ENCODE results near the gene TSHR. TPM values are rescaled to one million over a fixed set of nuclear protein-coding genes. Genes with fewer than 3 reads are reported as not detected.

TSHR gene
- total and polyA plus RNA-seq, 2 experiments from 2014 or later, result 0.59 to 0.78 TPM

DNA sequence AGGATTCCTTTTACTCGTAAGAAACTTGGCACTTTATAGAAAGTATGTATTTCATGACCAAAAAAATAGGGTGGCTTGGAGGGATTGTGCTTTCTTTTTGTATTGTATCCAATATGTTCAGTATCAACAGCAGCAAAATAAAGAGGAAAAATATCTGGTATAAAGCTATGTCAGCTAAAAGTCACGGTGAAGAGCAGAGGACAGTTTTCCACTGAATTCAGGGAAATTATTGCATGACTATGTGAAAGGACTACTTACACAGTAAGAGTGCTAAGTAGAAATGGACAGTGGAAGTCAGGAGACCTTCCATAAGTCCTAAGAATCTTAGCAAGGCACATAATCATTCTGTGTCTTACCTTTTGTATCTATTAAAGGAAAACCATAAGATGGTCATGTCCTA, 19.3 kb downstream of the TSHR start:
- H3K36me3 ChIP-seq (ENCODE audit: insufficient read depth), result no peaks in the 10 kb centered on the region
- H3K4me1 ChIP-seq (ENCODE audit: insufficient read depth), result no peaks in the 10 kb centered on the region
- peaks cover 5% of the 10 kb centered on the region for H3K27me3 Mint-ChIP-seq (ENCODE audit: insufficient read depth, low read depth, poor library complexity)
- H3K36me3 Mint-ChIP-seq (ENCODE audit: low read depth), result no peaks in the 10 kb centered on the region
- no peaks in the 10 kb centered on the region for H3K9me3 Mint-ChIP-seq
- H3K27me3 ChIP-seq (ENCODE audit: insufficient read depth), result no peaks in the 10 kb centered on the region
- no peaks in the 10 kb centered on the region for H4K20me1 ChIP-seq (replicated peaks; ENCODE audit: insufficient read depth)
- peaks cover 4% of the 10 kb centered on the region; the same call in 1 of the 2 replicates for H3K9me2 ChIP-seq (ENCODE audit: insufficient read depth)
- TF ChIP-seq, protein P1, sequence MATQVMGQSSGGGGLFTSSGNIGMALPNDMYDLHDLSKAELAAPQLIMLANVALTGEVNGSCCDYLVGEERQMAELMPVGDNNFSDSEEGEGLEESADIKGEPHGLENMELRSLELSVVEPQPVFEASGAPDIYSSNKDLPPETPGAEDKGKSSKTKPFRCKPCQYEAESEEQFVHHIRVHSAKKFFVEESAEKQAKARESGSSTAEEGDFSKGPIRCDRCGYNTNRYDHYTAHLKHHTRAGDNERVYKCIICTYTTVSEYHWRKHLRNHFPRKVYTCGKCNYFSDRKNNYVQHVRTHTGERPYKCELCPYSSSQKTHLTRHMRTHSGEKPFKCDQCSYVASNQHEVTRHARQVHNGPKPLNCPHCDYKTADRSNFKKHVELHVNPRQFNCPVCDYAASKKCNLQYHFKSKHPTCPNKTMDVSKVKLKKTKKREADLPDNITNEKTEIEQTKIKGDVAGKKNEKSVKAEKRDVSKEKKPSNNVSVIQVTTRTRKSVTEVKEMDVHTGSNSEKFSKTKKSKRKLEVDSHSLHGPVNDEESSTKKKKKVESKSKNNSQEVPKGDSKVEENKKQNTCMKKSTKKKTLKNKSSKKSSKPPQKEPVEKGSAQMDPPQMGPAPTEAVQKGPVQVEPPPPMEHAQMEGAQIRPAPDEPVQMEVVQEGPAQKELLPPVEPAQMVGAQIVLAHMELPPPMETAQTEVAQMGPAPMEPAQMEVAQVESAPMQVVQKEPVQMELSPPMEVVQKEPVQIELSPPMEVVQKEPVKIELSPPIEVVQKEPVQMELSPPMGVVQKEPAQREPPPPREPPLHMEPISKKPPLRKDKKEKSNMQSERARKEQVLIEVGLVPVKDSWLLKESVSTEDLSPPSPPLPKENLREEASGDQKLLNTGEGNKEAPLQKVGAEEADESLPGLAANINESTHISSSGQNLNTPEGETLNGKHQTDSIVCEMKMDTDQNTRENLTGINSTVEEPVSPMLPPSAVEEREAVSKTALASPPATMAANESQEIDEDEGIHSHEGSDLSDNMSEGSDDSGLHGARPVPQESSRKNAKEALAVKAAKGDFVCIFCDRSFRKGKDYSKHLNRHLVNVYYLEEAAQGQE (IDR thresholded peaks at IDR 0.05; ENCODE audit: unreplicated experiment), result no peak
- H3K4me3 ChIP-seq, result no peak overlapping the region
- no peaks in the 10 kb centered on the region for H3K4me1 Mint-ChIP-seq
- ATAC-seq (no peak), DNase-seq (ENCODE audit: low spot score) (no peak)
- no peaks in the 10 kb centered on the region for H3K79me2 ChIP-seq (replicated peaks; ENCODE audit: insufficient read depth)
- no peak overlapping the region for H3K4me3 Mint-ChIP-seq
- no peak overlapping the region for H3K4me2 ChIP-seq
- H2AFZ ChIP-seq, result no peak overlapping the region
- no peak overlapping the region for H3K27ac ChIP-seq (ENCODE audit: low read depth)
- no peak overlapping the region for H3K27ac Mint-ChIP-seq
- no peaks in the 10 kb centered on the region for H3F3A ChIP-seq (replicated peaks; ENCODE audit: low read depth)

DNA sequence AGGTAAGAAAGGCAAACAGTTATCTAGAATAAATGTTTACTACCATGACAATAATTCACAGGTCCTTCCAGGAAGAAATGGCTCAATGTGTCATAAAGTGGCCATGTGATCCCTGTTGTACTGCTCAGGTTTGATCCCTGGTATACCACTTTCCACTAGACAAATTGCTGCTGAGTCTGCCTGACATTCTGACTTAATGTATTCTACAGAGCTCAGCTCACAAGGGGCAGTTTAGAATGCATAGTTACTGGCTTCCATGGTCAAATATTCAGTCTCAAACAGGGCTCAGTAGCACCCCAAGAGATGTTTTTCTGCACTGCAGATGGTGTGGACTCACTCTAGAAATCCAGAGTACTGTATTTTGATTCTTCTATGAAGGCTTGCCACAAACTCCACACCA, 21.8 kb downstream of the TSHR start:
- no peak overlapping the region for H3K27ac Mint-ChIP-seq
- ATAC-seq, result peak; percentile 89
- no peaks in the 10 kb centered on the region for H3K79me2 ChIP-seq (replicated peaks; ENCODE audit: insufficient read depth)
- H3K9me2 ChIP-seq (ENCODE audit: insufficient read depth), result peaks cover 4% of the 10 kb centered on the region; the same call in 1 of the 2 replicates
- no peaks in the 10 kb centered on the region for H3K36me3 ChIP-seq (ENCODE audit: insufficient read depth)
- no peaks in the 10 kb centered on the region for H3K4me1 Mint-ChIP-seq
- peak; percentile 46 for DNase-seq (ENCODE audit: low spot score)
- H4K20me1 ChIP-seq (replicated peaks; ENCODE audit: insufficient read depth), result no peaks in the 10 kb centered on the region
- no peaks in the 10 kb centered on the region for H3K4me1 ChIP-seq (ENCODE audit: insufficient read depth)
- TF ChIP-seq, protein P2, sequence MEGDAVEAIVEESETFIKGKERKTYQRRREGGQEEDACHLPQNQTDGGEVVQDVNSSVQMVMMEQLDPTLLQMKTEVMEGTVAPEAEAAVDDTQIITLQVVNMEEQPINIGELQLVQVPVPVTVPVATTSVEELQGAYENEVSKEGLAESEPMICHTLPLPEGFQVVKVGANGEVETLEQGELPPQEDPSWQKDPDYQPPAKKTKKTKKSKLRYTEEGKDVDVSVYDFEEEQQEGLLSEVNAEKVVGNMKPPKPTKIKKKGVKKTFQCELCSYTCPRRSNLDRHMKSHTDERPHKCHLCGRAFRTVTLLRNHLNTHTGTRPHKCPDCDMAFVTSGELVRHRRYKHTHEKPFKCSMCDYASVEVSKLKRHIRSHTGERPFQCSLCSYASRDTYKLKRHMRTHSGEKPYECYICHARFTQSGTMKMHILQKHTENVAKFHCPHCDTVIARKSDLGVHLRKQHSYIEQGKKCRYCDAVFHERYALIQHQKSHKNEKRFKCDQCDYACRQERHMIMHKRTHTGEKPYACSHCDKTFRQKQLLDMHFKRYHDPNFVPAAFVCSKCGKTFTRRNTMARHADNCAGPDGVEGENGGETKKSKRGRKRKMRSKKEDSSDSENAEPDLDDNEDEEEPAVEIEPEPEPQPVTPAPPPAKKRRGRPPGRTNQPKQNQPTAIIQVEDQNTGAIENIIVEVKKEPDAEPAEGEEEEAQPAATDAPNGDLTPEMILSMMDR (conservative IDR thresholded peaks at IDR 0.05; ENCODE audit: low read depth in 2 of 2), result peak in 1 of 2 experiments; percentile 40; a peak in 2 of 4 replicates
- TF ChIP-seq NANOG (IDR thresholded peaks at IDR 0.05; ENCODE audit: borderline replicate concordance), result no peak
- peaks cover 6% of the 10 kb centered on the region for H3K27me3 Mint-ChIP-seq (ENCODE audit: insufficient read depth, low read depth, poor library complexity)
- no peak overlapping the region for H3K27ac ChIP-seq (ENCODE audit: low read depth)
- H3F3A ChIP-seq (replicated peaks; ENCODE audit: low read depth), result no peaks in the 10 kb centered on the region
- H3K4me3 ChIP-seq, result no peak overlapping the region
- H3K27me3 ChIP-seq (ENCODE audit: insufficient read depth), result no peaks in the 10 kb centered on the region
- no peak overlapping the region for H3K4me3 Mint-ChIP-seq
- no peaks in the 10 kb centered on the region for H3K9me3 Mint-ChIP-seq
- no peak overlapping the region for H3K4me2 ChIP-seq
- no peaks in the 10 kb centered on the region for H3K36me3 Mint-ChIP-seq (ENCODE audit: low read depth)
- no peak overlapping the region for H2AFZ ChIP-seq

DNA sequence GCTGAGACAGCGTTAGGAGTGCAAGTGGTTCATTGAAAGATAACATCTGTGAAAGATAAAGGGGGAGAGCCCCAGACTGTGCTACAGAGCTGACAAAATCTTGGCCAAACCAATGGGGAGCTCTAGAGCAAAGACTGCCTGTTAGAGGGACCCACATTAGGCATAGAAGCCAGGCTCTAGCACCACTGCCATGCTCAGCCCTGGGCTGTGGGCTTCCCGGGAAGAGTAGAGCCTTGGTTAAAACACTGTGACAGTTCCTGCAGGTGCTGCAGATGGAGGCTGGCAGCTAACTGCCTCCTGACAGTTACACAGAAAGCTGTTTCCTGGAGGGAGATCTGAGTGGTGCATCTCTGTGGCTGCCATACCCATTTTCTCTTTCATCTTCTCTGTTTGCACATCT, 23.0 kb downstream of the TSHR start:
- no peak; the same call in 2 of the 3 replicates for ATAC-seq
- Histone ChIP-seq H4K20me1 (replicated peaks; ENCODE audit: insufficient read depth) (no peaks in the 10 kb centered on the region), H2AFZ (no peak overlapping the region), H3K27ac (ENCODE audit: low read depth) (no peak overlapping the region), H3K4me3 (no peak overlapping the region), H3K4me2 (no peak overlapping the region), H3K36me3 (ENCODE audit: insufficient read depth) (no peaks in the 10 kb centered on the region), H3K9me2 (ENCODE audit: insufficient read depth) (peaks cover 4% of the 10 kb centered on the region), H3K79me2 (replicated peaks; ENCODE audit: insufficient read depth) (no peaks in the 10 kb centered on the region), H3K4me1 (ENCODE audit: insufficient read depth) (no peaks in the 10 kb centered on the region), H3K27me3 (ENCODE audit: insufficient read depth) (no peaks in the 10 kb centered on the region), H3F3A (replicated peaks; ENCODE audit: low read depth) (no peaks in the 10 kb centered on the region)
- H3K36me3 Mint-ChIP-seq (ENCODE audit: low read depth), result no peaks in the 10 kb centered on the region
- H3K4me1 Mint-ChIP-seq, result no peaks in the 10 kb centered on the region
- H3K4me3 Mint-ChIP-seq, result no peak overlapping the region
- peaks cover 10% of the 10 kb centered on the region for H3K27me3 Mint-ChIP-seq (ENCODE audit: insufficient read depth, low read depth, poor library complexity)
- H3K27ac Mint-ChIP-seq, result no peak overlapping the region
- peak; percentile 5 for DNase-seq (ENCODE audit: low spot score)
- H3K9me3 Mint-ChIP-seq, result no peaks in the 10 kb centered on the region
- TF ChIP-seq, protein P3, sequence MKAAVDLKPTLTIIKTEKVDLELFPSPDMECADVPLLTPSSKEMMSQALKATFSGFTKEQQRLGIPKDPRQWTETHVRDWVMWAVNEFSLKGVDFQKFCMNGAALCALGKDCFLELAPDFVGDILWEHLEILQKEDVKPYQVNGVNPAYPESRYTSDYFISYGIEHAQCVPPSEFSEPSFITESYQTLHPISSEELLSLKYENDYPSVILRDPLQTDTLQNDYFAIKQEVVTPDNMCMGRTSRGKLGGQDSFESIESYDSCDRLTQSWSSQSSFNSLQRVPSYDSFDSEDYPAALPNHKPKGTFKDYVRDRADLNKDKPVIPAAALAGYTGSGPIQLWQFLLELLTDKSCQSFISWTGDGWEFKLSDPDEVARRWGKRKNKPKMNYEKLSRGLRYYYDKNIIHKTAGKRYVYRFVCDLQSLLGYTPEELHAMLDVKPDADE (IDR thresholded peaks at IDR 0.05), result no peak
